Esophagus squamous epithelium (tissue), 5 donors: ENCODE data around the gene PHEX. TPM values are rescaled to one million over a fixed set of nuclear protein-coding genes. Genes with fewer than 3 reads are reported as not detected.

Experiments used
- DNase-seq: peaks from one replicate; lab custom pipeline; 2025; lab: John Stamatoyannopoulos, UW
- H3K27ac ChIP-seq, 4 donors: fragments of 200-600 bp; sonication (generic); one replicate each; pipeline ENCODE4 v1.5.1; 2016 to 2019; ENCODE audit warnings: mild to moderate bottlenecking in 1 of 4
- H3K27me3 ChIP-seq, 4 donors: fragments of 200-600 bp; sonication (generic); 1 replicate in 3 of 4; 2 replicates in 1 of 4; pipeline versions ENCODE4 v1.5.1 to v1.6.0; 2017 to 2021; ENCODE audit warnings: antibody characterized with exemption in 1 of 4
- H3K36me3 ChIP-seq, 3 donors: fragments of 200-600 bp; sonication (generic); one replicate each; pipeline ENCODE4 v1.5.1; 2016 to 2019
- H3K4me1 ChIP-seq, 3 donors: fragments of 200-600 bp; sonication (generic); one replicate each; pipeline ENCODE4 v1.5.1; 2017 to 2019
- H3K4me3 ChIP-seq, 4 donors: fragments of 200-600 bp; sonication (generic); 1 replicate in 3 of 4; 2 replicates in 1 of 4; pipeline ENCODE4 v1.5.1; 2016 to 2019; ENCODE audit warnings: mild to moderate bottlenecking in 2 of 4, moderate library complexity in 1 of 4
- H3K9me3 ChIP-seq, 3 donors: fragments of 200-600 bp; sonication (generic); one replicate each; pipeline ENCODE4 v1.5.1; 2016 to 2019
- CTCF ChIP-seq, 6 experiments: fragments of 450-650 bp in 4 of 6; fragments of 200-600 bp in 2 of 6; sonication (generic) in 2 of 6; IDR thresholded peaks; one replicate each; pipeline ENCODE4 v1.5.1; 2016 to 2019; ENCODE audit warnings: antibody characterized with exemption in 6 of 6, mild to moderate bottlenecking in 4 of 6, moderate library complexity in 4 of 6
- POLR2A ChIP-seq, 4 donors: fragments of 450-650 bp; IDR thresholded peaks; one replicate each; pipeline ENCODE4 v1.6.1; 2017; ENCODE audit warnings: antibody characterized with exemption in 4 of 4, mild to moderate bottlenecking in 4 of 4, moderate library complexity in 3 of 4
- WGBS, 2 donors: methylation state at CpG; one replicate each; pipeline ENCODE4 v1.1.5; 2018; 5-methylcytosine and 5-hydroxymethylcytosine counted together
- intact Hi-C: fragments of 100-400 bp; cut with DNase I; formaldehyde crosslinking; loops from one replicate; pipeline ENCODE4 v1.15.0; 2022
- total RNA-seq, 4 donors: library from RNA; depleted of rRNA; stranded (reverse); fragments of >200 nt; gene quantifications; one replicate each; pipeline ENCODE4 v1.1.0, GENCODE V29; 2016
- donor health status: DM: yes; HTN: yes; CAD: no.

Gene PHEX
- total RNA-seq, 4 donors from 2014 or later: 0.04 to 0.73 (median 0.31) TPM

DNA sequence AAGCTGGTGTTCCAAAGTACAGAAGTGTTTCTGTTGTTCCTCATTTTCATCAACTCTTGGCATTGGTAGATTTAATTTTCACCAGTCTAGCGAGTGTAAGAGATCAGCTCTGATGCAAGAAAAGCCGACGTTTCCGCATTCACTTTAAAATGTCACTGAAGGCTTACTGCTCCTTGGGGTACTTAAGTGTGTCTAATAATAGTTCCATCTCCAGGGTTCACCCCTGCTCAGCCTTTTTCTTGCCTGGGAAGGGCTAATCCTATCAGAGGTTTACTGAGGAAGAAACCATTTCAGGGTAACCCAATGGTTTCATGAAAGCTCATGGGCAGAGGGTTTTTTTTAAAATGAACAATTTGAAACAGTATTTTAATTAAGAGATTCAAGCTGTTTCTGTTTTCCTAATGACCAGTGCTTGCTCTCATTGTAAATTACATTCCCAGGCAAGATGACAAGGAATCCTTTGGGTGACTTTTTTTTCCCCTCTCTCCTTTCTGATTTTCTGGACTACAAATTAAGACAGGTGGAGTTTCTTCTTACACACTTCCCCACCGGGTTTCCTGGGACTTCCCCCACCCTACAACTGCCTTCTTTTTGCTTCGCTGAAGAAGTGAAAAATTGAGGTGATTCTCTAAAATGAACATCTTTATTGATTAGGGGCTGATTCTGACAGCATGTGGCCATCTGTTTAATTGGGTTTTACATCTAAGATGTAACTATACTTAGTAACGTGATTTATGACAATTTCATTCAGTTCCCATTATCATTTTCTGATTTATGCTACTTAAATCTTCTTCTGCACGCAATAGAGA is 161.9 kb downstream of the PHEX start:
- WGBS, 2 donors: 71 to 73% methylated on average over 7 to 8 of the region's 8 CpGs
- Histone ChIP-seq H3K9me3 (no peaks in the 10 kb centered on the region), H3K4me1 (no peaks in the 10 kb centered on the region), H3K27me3 (peaks cover 0 to 21% (median 0%) of the 10 kb centered on the region in 4 donors), H3K36me3 (no peaks in the 10 kb centered on the region), H3K27ac (no peak overlapping the region), H3K4me3 (no peak overlapping the region)
- TF ChIP-seq CTCF (IDR thresholded peaks at IDR 0.05): no peak
- TF ChIP-seq POLR2A (IDR thresholded peaks at IDR 0.05): no peak
- no peak for DNase-seq
- intact Hi-C loops: no loop called here

GRCh38 chrX:22194660-22194945 is 162.5 kb downstream of the PHEX start:
- TF ChIP-seq CTCF (IDR thresholded peaks at IDR 0.05) (no peak), POLR2A (IDR thresholded peaks at IDR 0.05) (no peak)
- DNase-seq: no peak
- H3K27ac ChIP-seq: no peak overlapping the region
- intact Hi-C loops: no loop called here
- no peaks in the 10 kb centered on the region for H3K9me3 ChIP-seq
- no peak overlapping the region for H3K4me3 ChIP-seq
- 50 to 75% methylated on average over 1 of the region's 1 CpG for WGBS, 2 donors
- no peaks in the 10 kb centered on the region for H3K36me3 ChIP-seq
- H3K4me1 ChIP-seq: no peaks in the 10 kb centered on the region
- H3K27me3 ChIP-seq: peaks cover 0 to 16% (median 0%) of the 10 kb centered on the region in 4 donors

DNA sequence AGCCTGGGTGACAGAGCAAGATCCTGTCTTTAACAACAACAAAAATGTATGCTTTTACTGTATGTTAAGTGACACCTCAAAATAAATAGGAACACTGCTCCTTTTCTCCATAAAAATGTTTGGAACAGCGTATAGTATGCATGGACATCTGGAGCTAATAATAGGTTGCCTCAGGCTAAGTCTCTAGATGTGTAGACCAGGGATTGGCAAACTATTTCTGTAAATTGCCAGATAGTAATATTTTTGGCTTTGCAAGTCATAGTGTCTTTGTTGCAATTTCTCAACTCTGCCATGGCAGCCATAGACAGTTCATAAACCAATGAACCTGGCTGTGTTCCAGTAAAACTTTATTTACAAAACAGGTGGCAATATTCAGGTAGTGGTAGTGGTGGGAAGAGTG is 164.0 kb downstream of the PHEX start:
- WGBS, 2 donors: 71% methylated on average over 1 of the region's 1 CpG; no CpG with 5 or more reads in 1 of the 2 donors
- Histone ChIP-seq H3K9me3 (no peaks in the 10 kb centered on the region), H3K36me3 (no peaks in the 10 kb centered on the region), H3K27me3 (peaks cover 0 to 16% (median 0%) of the 10 kb centered on the region in 4 donors), H3K27ac (no peak overlapping the region), H3K4me3 (no peak overlapping the region), H3K4me1 (no peaks in the 10 kb centered on the region)
- intact Hi-C loops: no loop called here
- TF ChIP-seq POLR2A (IDR thresholded peaks at IDR 0.05): no peak
- no peak for TF ChIP-seq CTCF (IDR thresholded peaks at IDR 0.05)
- no peak for DNase-seq

DNA sequence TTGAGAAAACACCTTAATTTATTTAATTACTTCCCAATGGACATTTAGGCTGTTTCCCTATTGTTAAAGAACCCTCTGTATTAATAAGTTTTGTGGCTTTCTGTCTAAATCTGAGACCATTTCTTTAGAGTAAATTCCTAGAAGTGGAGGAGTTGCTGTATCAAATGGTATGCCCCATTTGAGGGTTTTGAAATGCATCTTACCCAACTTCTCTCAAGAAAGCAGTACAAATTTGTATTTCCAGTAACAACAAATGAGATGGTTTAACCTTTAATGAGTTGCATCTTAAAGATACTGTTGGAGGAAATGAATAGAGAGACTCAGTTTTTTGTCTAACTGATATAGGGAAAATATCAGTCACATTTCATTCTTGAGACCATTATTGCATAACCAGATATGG is 170.1 kb downstream of the PHEX start:
- Histone ChIP-seq H3K4me1 (no peaks in the 10 kb centered on the region), H3K27ac (no peak overlapping the region), H3K4me3 (no peak overlapping the region), H3K36me3 (no peaks in the 10 kb centered on the region), H3K27me3 (no peaks in the 10 kb centered on the region), H3K9me3 (no peaks in the 10 kb centered on the region)
- intact Hi-C loops: no loop called here
- no peak for DNase-seq
- TF ChIP-seq POLR2A (IDR thresholded peaks at IDR 0.05): no peak
- TF ChIP-seq CTCF (IDR thresholded peaks at IDR 0.05): no peak

GRCh38 chrX:22203186-22203585 is 171.1 kb downstream of the PHEX start:
- Histone ChIP-seq H3K9me3 (no peaks in the 10 kb centered on the region), H3K27me3 (no peaks in the 10 kb centered on the region), H3K4me3 (no peak overlapping the region), H3K27ac (no peak overlapping the region), H3K4me1 (no peaks in the 10 kb centered on the region), H3K36me3 (no peaks in the 10 kb centered on the region)
- intact Hi-C loops: no loop called here
- TF ChIP-seq CTCF (IDR thresholded peaks at IDR 0.05) (no peak), POLR2A (IDR thresholded peaks at IDR 0.05) (no peak)
- DNase-seq: no peak
